Caco-2 (cell line): ENCODE measurements around the gene SLC18B1. TPM values are rescaled to one million over a fixed set of nuclear protein-coding genes. Genes with fewer than 3 reads are reported as not detected.

ENCODE experiments used
- BruUV-seq: library from RNA; stranded (reverse); fragments of 400-500 nt; replicated peaks from 2 replicates; lab custom pipeline; 2021; lab: Mats Ljungman, UMichigan
- CTCF ChIA-PET: fragments of 300-600 bp; sonication (Branson Sonifier 250); formaldehyde crosslinking; loops from one replicate; lab custom pipeline; 2022; ENCODE audit warnings: antibody characterized with exemption; lab: Charles Lee
- POLR2A ChIA-PET: fragments of 300-600 bp; sonication (Branson Sonifier 250); formaldehyde crosslinking; loops from one replicate; lab custom pipeline; 2022; ENCODE audit warnings: antibody characterized with exemption; lab: Charles Lee
- DNase-seq, 2 experiments: peaks; one replicate each; pipeline versions ENCODE4 v3.0.0 to v3.0.0-alpha.2; 2020 to 2022
- H3K27me3 ChIP-seq: replicated peaks from 2 replicates; pipeline ENCODE4 v1.6.0; 2011; ENCODE audit warnings: low read length; ENCODE audit not compliant: control insufficient read depth, insufficient read depth
- H3K36me3 ChIP-seq: 2 replicates; pipeline ENCODE4 v1.5.1; 2011; ENCODE audit warnings: low read length; ENCODE audit not compliant: control insufficient read depth, insufficient read depth
- H3K4me1 ChIP-seq: fragments of 250-450 bp; sonication (Bioruptor Pico); 2 replicates; pipeline ENCODE4 v1.5.1; 2020; ENCODE audit warnings: mild to moderate bottlenecking
- H3K4me3 ChIP-seq: 2 replicates; pipeline ENCODE4 v1.5.1; 2011; ENCODE audit warnings: low read depth, mild to moderate bottlenecking, control low read depth, low read length
- H3K9me3 ChIP-seq: fragments of 250-450 bp; sonication (Bioruptor Pico); 2 replicates; pipeline ENCODE4 v1.5.1; 2020; ENCODE audit warnings: mild to moderate bottlenecking, moderate library complexity
- H3K27ac Mint-ChIP-seq: one replicate; pipeline ENCODE4 v1.8.0; 2022; ENCODE audit warnings: mixed read lengths; ENCODE audit not compliant: unreplicated experiment
- H3K27me3 Mint-ChIP-seq: one replicate; pipeline ENCODE4 v1.8.0; 2022; ENCODE audit warnings: mixed read lengths; ENCODE audit not compliant: insufficient read depth, unreplicated experiment
- H3K36me3 Mint-ChIP-seq: one replicate; pipeline ENCODE4 v1.8.0; 2022; ENCODE audit warnings: mild to moderate bottlenecking, mixed read lengths; ENCODE audit not compliant: insufficient read depth, unreplicated experiment
- H3K4me1 Mint-ChIP-seq: one replicate; pipeline ENCODE4 v1.8.0; 2022; ENCODE audit warnings: low read depth, mixed read lengths; ENCODE audit not compliant: unreplicated experiment
- H3K4me3 Mint-ChIP-seq: one replicate; pipeline ENCODE4 v1.8.0; 2022; ENCODE audit warnings: mild to moderate bottlenecking, moderate library complexity, mixed read lengths; ENCODE audit not compliant: unreplicated experiment
- H3K9me3 Mint-ChIP-seq: one replicate; pipeline ENCODE4 v1.8.0; 2022; ENCODE audit warnings: mixed read lengths; ENCODE audit not compliant: unreplicated experiment
- intact Hi-C: fragments of 100-400 bp; cut with micrococcal nuclease; formaldehyde crosslinking; loops from one replicate; pipeline ENCODE4 v1.10.0; 2022; ENCODE audit not compliant: unreplicated experiment
- total RNA-seq: library from RNA; stranded (reverse); gene quantifications from 2 replicates; pipeline ENCODE4 v1.2.3, GENCODE V29; 2022
- TF ChIP-seq, protein P1 (sequence below), 2 experiments: fragments of 200-600 bp in 1 of 2; IDR thresholded peaks; 1 replicate in 1 of 2; 2 replicates in 1 of 2; pipeline versions ENCODE4 v1.5.1 to v1.8.0; 2011 to 2022; ENCODE audit warnings: antibody characterized with exemption in 1 of 2, control low read depth in 1 of 2, inconsistent platforms in 1 of 2, low read depth in 1 of 2, low read length in 1 of 2, mild to moderate bottlenecking in 1 of 2, moderate library complexity in 1 of 2; ENCODE audit not compliant: insufficient read depth in 1 of 2, severe bottlenecking in 1 of 2, unreplicated experiment in 1 of 2

Gene SLC18B1
- total RNA-seq, 1 experiment from 2014 or later = 7.8 TPM

DNA sequence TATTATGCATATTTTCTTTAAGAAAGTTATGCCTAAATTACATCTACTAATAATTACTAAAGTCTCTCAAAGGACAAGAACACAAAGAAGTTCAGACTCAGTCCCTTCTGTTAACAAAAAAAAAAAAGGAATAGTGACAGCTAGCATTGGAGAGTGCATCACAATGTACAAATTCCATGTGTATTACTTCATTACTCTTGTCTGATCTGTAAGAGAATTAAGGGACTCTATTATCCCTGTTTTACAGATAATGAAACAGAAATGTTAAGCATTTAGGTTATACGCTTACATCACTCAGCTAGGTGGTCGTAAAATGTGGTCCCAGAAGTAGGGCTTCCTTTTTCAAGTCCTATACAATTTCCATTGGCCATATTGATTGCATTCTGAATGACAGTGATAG is 67.4 kb downstream of the SLC18B1 start:
- H3K27me3 ChIP-seq = no peaks in the 10 kb centered on the region
- intact Hi-C loops = no loop called here
- Mint-ChIP-seq H3K4me3 (no peak overlapping the region), H3K4me1 (no peaks in the 10 kb centered on the region), H3K27me3 (no peaks in the 10 kb centered on the region), H3K9me3 (no peaks in the 10 kb centered on the region), H3K36me3 (no peaks in the 10 kb centered on the region), H3K27ac (no peak overlapping the region)
- ChIA-PET CTCF (no interaction called here), POLR2A (no interaction called here)
- H3K4me1 ChIP-seq = no peaks in the 10 kb centered on the region
- TF ChIP-seq, protein P1, sequence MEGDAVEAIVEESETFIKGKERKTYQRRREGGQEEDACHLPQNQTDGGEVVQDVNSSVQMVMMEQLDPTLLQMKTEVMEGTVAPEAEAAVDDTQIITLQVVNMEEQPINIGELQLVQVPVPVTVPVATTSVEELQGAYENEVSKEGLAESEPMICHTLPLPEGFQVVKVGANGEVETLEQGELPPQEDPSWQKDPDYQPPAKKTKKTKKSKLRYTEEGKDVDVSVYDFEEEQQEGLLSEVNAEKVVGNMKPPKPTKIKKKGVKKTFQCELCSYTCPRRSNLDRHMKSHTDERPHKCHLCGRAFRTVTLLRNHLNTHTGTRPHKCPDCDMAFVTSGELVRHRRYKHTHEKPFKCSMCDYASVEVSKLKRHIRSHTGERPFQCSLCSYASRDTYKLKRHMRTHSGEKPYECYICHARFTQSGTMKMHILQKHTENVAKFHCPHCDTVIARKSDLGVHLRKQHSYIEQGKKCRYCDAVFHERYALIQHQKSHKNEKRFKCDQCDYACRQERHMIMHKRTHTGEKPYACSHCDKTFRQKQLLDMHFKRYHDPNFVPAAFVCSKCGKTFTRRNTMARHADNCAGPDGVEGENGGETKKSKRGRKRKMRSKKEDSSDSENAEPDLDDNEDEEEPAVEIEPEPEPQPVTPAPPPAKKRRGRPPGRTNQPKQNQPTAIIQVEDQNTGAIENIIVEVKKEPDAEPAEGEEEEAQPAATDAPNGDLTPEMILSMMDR (IDR thresholded peaks at IDR 0.05; ENCODE audit: insufficient read depth in 1 of 2, low read depth in 1 of 2, low read length in 1 of 2, severe bottlenecking in 1 of 2, unreplicated experiment in 1 of 2) = no peak
- DNase-seq = no peak
- no peaks in the 10 kb centered on the region for H3K36me3 ChIP-seq
- no peaks in the 10 kb centered on the region for H3K9me3 ChIP-seq
- no peak overlapping the region for H3K4me3 ChIP-seq
- BruUV-seq = no TSS peak

DNA sequence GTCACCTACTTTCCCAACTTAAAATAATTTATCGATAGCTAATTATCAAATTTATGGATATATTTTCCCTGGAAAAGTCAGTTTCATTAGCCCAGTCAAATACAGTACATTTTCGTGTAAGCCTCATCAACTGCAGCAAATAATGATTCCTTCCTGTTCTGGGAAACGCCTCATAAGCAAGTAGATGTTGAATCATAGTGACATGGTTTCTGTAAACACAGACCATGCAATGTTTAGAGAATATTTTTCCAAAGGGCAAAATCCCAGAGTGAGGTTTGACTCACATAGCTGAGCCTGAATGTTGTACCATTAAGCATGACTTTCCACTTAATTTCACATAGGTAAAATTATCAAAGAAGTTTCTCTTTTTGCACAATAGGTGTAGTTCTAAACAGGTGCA is 67.9 kb downstream of the SLC18B1 start:
- no TSS peak for BruUV-seq
- ChIA-PET CTCF (no interaction called here), POLR2A (no interaction called here)
- no peak overlapping the region for H3K4me3 Mint-ChIP-seq
- intact Hi-C loops = no loop called here
- DNase-seq = no peak
- H3K27me3 Mint-ChIP-seq = no peaks in the 10 kb centered on the region
- no peaks in the 10 kb centered on the region for H3K9me3 Mint-ChIP-seq
- H3K27me3 ChIP-seq = no peaks in the 10 kb centered on the region
- no peak overlapping the region for H3K27ac Mint-ChIP-seq
- H3K4me3 ChIP-seq = no peak overlapping the region
- no peaks in the 10 kb centered on the region for H3K36me3 ChIP-seq
- TF ChIP-seq, protein P1 (IDR thresholded peaks at IDR 0.05; ENCODE audit: insufficient read depth in 1 of 2, low read depth in 1 of 2, low read length in 1 of 2, severe bottlenecking in 1 of 2, unreplicated experiment in 1 of 2) = no peak
- no peaks in the 10 kb centered on the region for H3K9me3 ChIP-seq
- H3K36me3 Mint-ChIP-seq = no peaks in the 10 kb centered on the region
- no peaks in the 10 kb centered on the region for H3K4me1 ChIP-seq
- no peaks in the 10 kb centered on the region for H3K4me1 Mint-ChIP-seq

DNA sequence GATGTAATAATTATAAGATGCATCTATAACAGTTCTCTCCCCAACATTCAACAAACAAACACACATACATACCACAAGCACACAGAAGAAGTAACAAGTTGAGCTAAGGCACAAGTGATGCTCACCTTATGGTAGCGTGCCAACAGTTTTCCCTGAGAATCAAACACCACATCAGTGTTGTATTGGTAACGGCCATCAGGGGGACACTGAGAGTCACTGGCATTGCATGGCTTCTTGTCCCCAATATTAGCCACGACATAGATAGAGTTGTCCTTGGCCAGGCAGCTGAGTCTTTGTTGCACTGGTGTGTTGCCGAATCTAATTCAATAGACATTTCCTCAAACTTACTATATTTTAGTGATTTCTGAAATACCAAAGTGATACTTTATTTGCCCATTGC is 69.8 kb downstream of the SLC18B1 start:
- CTCF ChIA-PET = no interaction called here
- H3K4me1 Mint-ChIP-seq = no peaks in the 10 kb centered on the region
- DNase-seq = peak in 1 of 2 experiments; percentile 14
- H3K36me3 ChIP-seq = no peaks in the 10 kb centered on the region
- POLR2A ChIA-PET = no interaction called here
- H3K36me3 Mint-ChIP-seq = no peaks in the 10 kb centered on the region
- H3K4me3 ChIP-seq = no peak overlapping the region
- H3K27me3 Mint-ChIP-seq = no peaks in the 10 kb centered on the region
- TF ChIP-seq, protein P1 (IDR thresholded peaks at IDR 0.05; ENCODE audit: insufficient read depth in 1 of 2, low read depth in 1 of 2, low read length in 1 of 2, severe bottlenecking in 1 of 2, unreplicated experiment in 1 of 2) = peak; percentile 13 to 16
- H3K9me3 Mint-ChIP-seq = no peaks in the 10 kb centered on the region
- H3K27ac Mint-ChIP-seq = no peak overlapping the region
- H3K4me3 Mint-ChIP-seq = no peak overlapping the region
- no TSS peak for BruUV-seq
- no peaks in the 10 kb centered on the region for H3K9me3 ChIP-seq
- intact Hi-C loops = no loop called here
- no peaks in the 10 kb centered on the region for H3K4me1 ChIP-seq
- no peaks in the 10 kb centered on the region for H3K27me3 ChIP-seq
